Upper lobe of left lung (tissue), 4 donors: ENCODE measurements around the gene DCT.

Experiments used
- CTCF ChIP-seq, 6 experiments: fragments of 450-650 bp in 4 of 6; fragments of 200-600 bp in 2 of 6; sonication (generic) in 2 of 6; IDR thresholded peaks; one replicate each; pipeline ENCODE4 v1.5.1; 2016 to 2019; ENCODE audit warnings: antibody characterized with exemption in 6 of 6
- POLR2A ChIP-seq, 4 donors: fragments of 450-650 bp; IDR thresholded peaks; one replicate each; pipeline ENCODE4 v1.5.1; 2016 to 2017; ENCODE audit warnings: antibody characterized with exemption in 4 of 4, mild to moderate bottlenecking in 2 of 4
- POLR2AphosphoS5 ChIP-seq, 2 donors: sonication (generic); formaldehyde crosslinking; IDR thresholded peaks; one replicate each; pipeline ENCODE4 v1.5.1; 2017; ENCODE audit warnings: antibody characterized with exemption in 2 of 2

- TF ChIP-seq CTCF (IDR thresholded peaks at IDR 0.05) (no peak), POLR2A (IDR thresholded peaks at IDR 0.05) (no peak), POLR2AphosphoS5 (IDR thresholded peaks at IDR 0.05) (no peak)
Measured at GRCh38 chr13:94408314-94409036, 71.0 kb downstream of the DCT start.
